ENCODE data around the gene ALDH3A2.

ALDH3A2 gene

GRCh38 chr17:19648475-19649273, at the start of gene ALDH3A2:
Gene ALDH3A2 (plus strand): TSS chr17:19648751. CDS start chr17:19648972, 221 bp downstream.
- DNase-seq = peak; percentile 82

- no peak for DNase-seq
Observed at GRCh38 chr17:19610311-19610710, 38.2 kb upstream of the ALDH3A2 start.

GRCh38 chr17:19610879-19611278, 37.7 kb upstream of the ALDH3A2 start:
- DNase-seq = no peak

GRCh38 chr17:19613979-19614378, 34.6 kb upstream of the ALDH3A2 start:
- DNase-seq = no peak

GRCh38 chr17:19614900-19615299, 33.7 kb upstream of the ALDH3A2 start:
- no peak for DNase-seq

- no peak for DNase-seq
Observed at GRCh38 chr17:19618015-19618414, 30.5 kb upstream of the ALDH3A2 start.

- DNase-seq = no peak
Observed at GRCh38 chr17:19619705-19620325, 28.7 kb upstream of the ALDH3A2 start.

- no peak for DNase-seq
Observed at GRCh38 chr17:19621697-19622096, 26.9 kb upstream of the ALDH3A2 start.

GRCh38 chr17:19626079-19626478, 22.5 kb upstream of the ALDH3A2 start:
- no peak for DNase-seq

- DNase-seq = no peak
Observed at GRCh38 chr17:19629449-19629848, 19.1 kb upstream of the ALDH3A2 start.

GRCh38 chr17:19630035-19630434, 18.5 kb upstream of the ALDH3A2 start:
- no peak for DNase-seq

GRCh38 chr17:19630661-19631060, 17.9 kb upstream of the ALDH3A2 start:
- DNase-seq = no peak

- DNase-seq = no peak
Observed at GRCh38 chr17:19631905-19632304, 16.6 kb upstream of the ALDH3A2 start.

- no peak for DNase-seq
Observed at GRCh38 chr17:19641687-19642372, 6.7 kb upstream of the ALDH3A2 start.

- no peak for DNase-seq
Observed at GRCh38 chr17:19642373-19642893, 6.1 kb upstream of the ALDH3A2 start.

- no peak for DNase-seq
Observed at GRCh38 chr17:19644493-19645210, 3.9 kb upstream of the ALDH3A2 start.

GRCh38 chr17:19645734-19646201, 2.8 kb upstream of the ALDH3A2 start:
- DNase-seq = no peak

GRCh38 chr17:19646788-19647696, 1.5 kb upstream of the ALDH3A2 start:
- DNase-seq = no peak

GRCh38 chr17:19647697-19648474, 665 bp upstream of the ALDH3A2 start:
- DNase-seq = no peak

GRCh38 chr17:19649274-19649541, 657 bp downstream of the ALDH3A2 start:
- no peak for DNase-seq

GRCh38 chr17:19650826-19651225, 2.3 kb downstream of the ALDH3A2 start:
- no peak for DNase-seq

Data from NK-92 treated with Interleukin-12 subunit alpha and Interleukin-12 subunit beta, amount 100 ng/mL, for 24 hours (cell line).